ENCODE data around the gene ZNF577. TPM values are rescaled to one million over a fixed set of nuclear protein-coding genes. Genes with fewer than 3 reads are reported as not detected.

Gene ZNF577
- total RNA-seq, 3 donors from 2014 or later: 19.5 to 46.4 (median 21.0) TPM

DNA sequence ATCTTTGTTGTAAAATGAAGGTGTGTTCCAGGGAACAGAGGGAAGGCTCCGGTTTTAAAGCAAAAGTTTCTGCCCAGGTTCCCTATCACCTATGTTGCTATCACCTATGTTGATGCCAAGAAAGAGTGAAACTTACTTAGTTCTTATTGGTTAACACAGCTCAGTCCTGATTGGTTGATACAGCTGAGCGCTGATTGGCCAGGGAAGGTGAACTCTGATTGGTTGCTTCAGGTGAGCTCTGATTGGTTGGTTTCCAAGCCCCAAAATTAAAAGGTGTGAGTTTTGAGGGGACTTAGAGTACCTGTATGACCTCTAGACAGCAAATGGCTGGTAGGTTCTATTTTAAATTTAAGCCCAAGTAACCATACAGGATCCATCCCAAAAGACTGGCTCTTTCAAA lies 50.6 kb downstream of the ZNF577 start:
- H3K27ac ChIP-seq: no peak overlapping the region
- no peaks in the 10 kb centered on the region for H3K27me3 ChIP-seq
- intact Hi-C loops (cut with DNase I; ENCODE audit: low total_unique reads): no loop called here
- H3K4me1 ChIP-seq: no peaks in the 10 kb centered on the region
- H3K36me3 ChIP-seq: no peaks in the 10 kb centered on the region
- DNase-seq (ENCODE audit: low spot score in 2 of 2): no peak
- H3K9me3 ChIP-seq: peaks cover 0 to 4% of the 10 kb centered on the region in 2 donors
- no peak for TF ChIP-seq POLR2A (IDR thresholded peaks at IDR 0.05)
- TF ChIP-seq POLR2AphosphoS5 (IDR thresholded peaks at IDR 0.05): no peak
- TF ChIP-seq, protein P1, sequence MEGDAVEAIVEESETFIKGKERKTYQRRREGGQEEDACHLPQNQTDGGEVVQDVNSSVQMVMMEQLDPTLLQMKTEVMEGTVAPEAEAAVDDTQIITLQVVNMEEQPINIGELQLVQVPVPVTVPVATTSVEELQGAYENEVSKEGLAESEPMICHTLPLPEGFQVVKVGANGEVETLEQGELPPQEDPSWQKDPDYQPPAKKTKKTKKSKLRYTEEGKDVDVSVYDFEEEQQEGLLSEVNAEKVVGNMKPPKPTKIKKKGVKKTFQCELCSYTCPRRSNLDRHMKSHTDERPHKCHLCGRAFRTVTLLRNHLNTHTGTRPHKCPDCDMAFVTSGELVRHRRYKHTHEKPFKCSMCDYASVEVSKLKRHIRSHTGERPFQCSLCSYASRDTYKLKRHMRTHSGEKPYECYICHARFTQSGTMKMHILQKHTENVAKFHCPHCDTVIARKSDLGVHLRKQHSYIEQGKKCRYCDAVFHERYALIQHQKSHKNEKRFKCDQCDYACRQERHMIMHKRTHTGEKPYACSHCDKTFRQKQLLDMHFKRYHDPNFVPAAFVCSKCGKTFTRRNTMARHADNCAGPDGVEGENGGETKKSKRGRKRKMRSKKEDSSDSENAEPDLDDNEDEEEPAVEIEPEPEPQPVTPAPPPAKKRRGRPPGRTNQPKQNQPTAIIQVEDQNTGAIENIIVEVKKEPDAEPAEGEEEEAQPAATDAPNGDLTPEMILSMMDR (IDR thresholded peaks at IDR 0.05): no peak
- H3K4me3 ChIP-seq: no peak overlapping the region

DNA sequence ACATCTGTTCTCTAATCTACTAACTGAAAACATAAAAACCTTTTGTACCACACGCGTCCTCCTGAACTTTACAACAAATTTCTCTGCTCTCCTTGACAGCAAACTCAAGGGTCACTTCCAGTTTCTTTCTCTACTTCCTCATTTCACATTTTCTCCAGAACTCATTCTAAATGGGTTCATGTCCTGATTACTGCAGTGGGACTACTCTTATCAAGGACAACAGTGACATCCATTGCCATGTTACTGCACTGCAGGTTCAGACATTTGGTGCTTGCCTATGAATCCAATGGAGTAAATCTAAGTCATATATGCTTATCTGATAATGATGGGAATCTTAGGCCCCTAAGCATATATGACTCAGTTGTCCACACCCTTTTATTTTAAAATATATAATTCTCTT lies 57.5 kb downstream of the ZNF577 start:
- Histone ChIP-seq H3K36me3 (no peaks in the 10 kb centered on the region), H3K27me3 (no peaks in the 10 kb centered on the region), H3K27ac (no peak overlapping the region), H3K4me1 (no peaks in the 10 kb centered on the region), H3K4me3 (no peak overlapping the region), H3K9me3 (peaks cover 0 to 19% of the 10 kb centered on the region in 2 donors)
- DNase-seq (ENCODE audit: low spot score in 2 of 2): no peak
- intact Hi-C loops (cut with DNase I; ENCODE audit: low total_unique reads): no loop called here
- TF ChIP-seq, protein P1 (IDR thresholded peaks at IDR 0.05): no peak
- no peak for TF ChIP-seq POLR2A (IDR thresholded peaks at IDR 0.05)
- no peak for TF ChIP-seq POLR2AphosphoS5 (IDR thresholded peaks at IDR 0.05)

DNA sequence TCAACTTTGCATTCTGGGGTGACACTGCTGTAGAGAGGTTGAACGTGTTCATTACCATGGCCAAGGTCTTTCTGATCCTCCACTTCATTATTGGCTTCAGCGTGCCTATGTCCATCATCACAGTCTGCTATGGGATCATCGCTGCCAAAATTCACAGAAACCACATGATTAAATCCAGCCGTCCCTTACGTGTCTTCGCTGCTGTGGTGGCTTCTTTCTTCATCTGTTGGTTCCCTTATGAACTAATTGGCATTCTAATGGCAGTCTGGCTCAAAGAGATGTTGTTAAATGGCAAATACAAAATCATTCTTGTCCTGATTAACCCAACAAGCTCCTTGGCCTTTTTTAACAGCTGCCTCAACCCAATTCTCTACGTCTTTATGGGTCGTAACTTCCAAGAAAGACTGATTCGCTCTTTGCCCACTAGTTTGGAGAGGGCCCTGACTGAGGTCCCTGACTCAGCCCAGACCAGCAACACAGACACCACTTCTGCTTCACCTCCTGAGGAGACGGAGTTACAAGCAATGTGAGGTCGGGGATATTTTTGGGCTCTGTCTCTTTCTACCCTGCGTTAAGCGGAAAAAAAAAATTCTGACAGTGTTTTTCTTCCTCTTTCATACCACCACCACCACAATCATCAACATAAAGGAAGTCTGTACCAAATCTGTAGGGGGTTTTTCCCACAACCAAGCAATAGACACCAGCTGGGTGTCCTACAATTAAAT lies 63.3 kb downstream of the ZNF577 start:
- Histone ChIP-seq H3K4me3 (no peak overlapping the region), H3K27ac (no peak overlapping the region), H3K36me3 (no peaks in the 10 kb centered on the region), H3K4me1 (no peaks in the 10 kb centered on the region), H3K27me3 (no peaks in the 10 kb centered on the region), H3K9me3 (peaks cover 0 to 16% of the 10 kb centered on the region in 2 donors)
- DNase-seq (ENCODE audit: low spot score in 2 of 2): no peak
- intact Hi-C loops (cut with DNase I; ENCODE audit: low total_unique reads): no loop called here
- TF ChIP-seq, protein P1 (IDR thresholded peaks at IDR 0.05): no peak
- no peak for TF ChIP-seq POLR2AphosphoS5 (IDR thresholded peaks at IDR 0.05)
- no peak for TF ChIP-seq POLR2A (IDR thresholded peaks at IDR 0.05)

DNA sequence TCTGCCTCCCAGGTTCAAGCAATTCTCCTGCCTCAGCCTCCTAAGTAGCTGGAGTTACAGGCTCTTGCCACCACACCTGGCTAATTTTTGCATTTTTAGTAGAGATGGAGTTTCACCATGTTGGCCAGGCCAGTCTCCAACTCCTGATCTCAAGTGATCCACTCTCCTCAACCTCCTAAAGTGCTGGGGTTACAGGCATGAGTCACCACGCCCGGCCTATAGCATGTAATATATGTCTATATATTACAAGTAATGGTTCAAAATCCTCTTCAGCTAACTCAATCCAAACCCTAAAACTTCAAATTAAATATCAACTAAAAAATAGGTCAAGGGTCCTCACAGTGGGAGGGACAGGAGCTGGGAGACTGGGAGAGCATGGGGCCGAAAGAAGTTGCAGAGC lies 64.8 kb downstream of the ZNF577 start:
- no peaks in the 10 kb centered on the region for H3K27me3 ChIP-seq
- no peak for DNase-seq (ENCODE audit: low spot score in 2 of 2)

DNA sequence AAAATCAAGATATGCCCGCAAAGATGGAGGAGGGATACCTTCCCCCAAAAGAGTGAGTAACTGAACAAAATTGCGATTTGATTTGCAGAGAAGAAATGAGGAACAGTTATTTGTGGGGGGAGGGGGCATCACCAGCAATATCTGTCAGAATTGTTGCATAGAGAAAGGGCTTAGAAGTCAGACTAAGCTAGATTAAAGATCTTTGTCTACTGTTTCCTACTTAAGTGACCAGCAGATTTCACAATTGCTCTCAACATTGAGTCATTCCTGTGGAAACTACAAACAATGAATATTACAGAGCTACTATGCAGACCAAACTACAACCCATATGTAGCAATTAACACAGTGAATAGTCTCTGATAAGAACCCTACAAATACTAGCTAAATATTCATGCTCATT lies 65.4 kb downstream of the ZNF577 start:
- Histone ChIP-seq H3K36me3 (no peaks in the 10 kb centered on the region), H3K9me3 (peaks cover 0 to 5% of the 10 kb centered on the region in 2 donors), H3K4me1 (no peaks in the 10 kb centered on the region), H3K27me3 (no peaks in the 10 kb centered on the region), H3K27ac (no peak overlapping the region), H3K4me3 (no peak overlapping the region)
- DNase-seq (ENCODE audit: low spot score in 2 of 2): no peak
- TF ChIP-seq POLR2A (IDR thresholded peaks at IDR 0.05): no peak
- TF ChIP-seq, protein P1 (IDR thresholded peaks at IDR 0.05): no peak
- no peak for TF ChIP-seq POLR2AphosphoS5 (IDR thresholded peaks at IDR 0.05)
- intact Hi-C loops (cut with DNase I; ENCODE audit: low total_unique reads): no loop called here

More for the DNA sequence above, 64.8 kb downstream of the ZNF577 start:
- H3K27ac ChIP-seq: no peak overlapping the region
- H3K9me3 ChIP-seq: peaks cover 0 to 7% of the 10 kb centered on the region in 2 donors
- no peaks in the 10 kb centered on the region for H3K36me3 ChIP-seq
- TF ChIP-seq, protein P1 (IDR thresholded peaks at IDR 0.05): no peak
- TF ChIP-seq POLR2A (IDR thresholded peaks at IDR 0.05) (no peak), POLR2AphosphoS5 (IDR thresholded peaks at IDR 0.05) (no peak)
- no peak overlapping the region for H3K4me3 ChIP-seq
- intact Hi-C loops (cut with DNase I; ENCODE audit: low total_unique reads): no loop called here
- H3K4me1 ChIP-seq: no peaks in the 10 kb centered on the region
